NT2/D1 (cell line): ENCODE data around the gene CLGN.

Experiments used
- SUZ12 ChIP-seq: IDR thresholded peaks from 2 replicates; pipeline ENCODE4 v1.6.1; 2011; ENCODE audit not compliant: insufficient read length, insufficient read depth; ENCODE audit errors: extremely low read depth
- YY1 ChIP-seq: IDR thresholded peaks from 2 replicates; pipeline ENCODE4 v1.6.1; 2011; ENCODE audit not compliant: insufficient read length, insufficient read depth
- ZNF274 ChIP-seq: IDR thresholded peaks from 2 replicates; pipeline ENCODE4 v1.6.1; 2011; ENCODE audit warnings: mild to moderate bottlenecking, low read depth, low read length

GRCh38 chr4:140395668-140396067, 31.8 kb downstream of the CLGN start:
- TF ChIP-seq ZNF274 (no peak), YY1 (no peak), SUZ12 (no peak)
